Prostate gland (tissue), 2 donors: ENCODE results near the gene CMTM4.

Experiments
- POLR2A ChIP-seq: fragments of 450-650 bp; IDR thresholded peaks from one replicate; pipeline ENCODE4 v1.6.1; 2016; ENCODE audit warnings: antibody characterized with exemption, mild to moderate bottlenecking
- TF ChIP-seq, protein P1 (sequence below), 4 experiments: fragments of 200-600 bp in 2 of 4; fragments of 450-650 bp in 2 of 4; sonication (generic) in 2 of 4; IDR thresholded peaks; 1 replicate in 3 of 4; 2 replicates in 1 of 4; pipeline ENCODE4 v1.5.1; 2016 to 2019; ENCODE audit warnings: antibody characterized with exemption in 4 of 4, mild to moderate bottlenecking in 2 of 4, moderate library complexity in 2 of 4

DNA sequence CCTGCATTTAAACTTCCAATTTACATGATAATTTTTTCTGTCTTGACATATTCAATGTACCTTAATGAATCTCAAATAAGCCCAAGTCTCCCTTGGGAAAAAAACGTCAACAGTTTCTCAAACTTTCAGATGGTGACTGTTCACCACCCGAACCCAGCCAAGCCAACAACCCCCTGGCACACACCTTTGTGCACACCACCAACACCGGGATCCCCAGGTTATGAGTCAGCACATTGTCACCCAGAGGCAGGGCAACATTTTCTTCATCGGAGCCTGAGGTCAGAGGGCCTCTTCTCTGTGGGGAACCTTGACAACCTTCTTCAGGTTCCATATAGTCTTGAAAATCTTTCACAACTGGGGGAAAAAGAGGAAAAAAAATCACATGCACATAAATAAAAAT, 39.3 kb upstream of the CMTM4 start:
- TF ChIP-seq, protein P1, sequence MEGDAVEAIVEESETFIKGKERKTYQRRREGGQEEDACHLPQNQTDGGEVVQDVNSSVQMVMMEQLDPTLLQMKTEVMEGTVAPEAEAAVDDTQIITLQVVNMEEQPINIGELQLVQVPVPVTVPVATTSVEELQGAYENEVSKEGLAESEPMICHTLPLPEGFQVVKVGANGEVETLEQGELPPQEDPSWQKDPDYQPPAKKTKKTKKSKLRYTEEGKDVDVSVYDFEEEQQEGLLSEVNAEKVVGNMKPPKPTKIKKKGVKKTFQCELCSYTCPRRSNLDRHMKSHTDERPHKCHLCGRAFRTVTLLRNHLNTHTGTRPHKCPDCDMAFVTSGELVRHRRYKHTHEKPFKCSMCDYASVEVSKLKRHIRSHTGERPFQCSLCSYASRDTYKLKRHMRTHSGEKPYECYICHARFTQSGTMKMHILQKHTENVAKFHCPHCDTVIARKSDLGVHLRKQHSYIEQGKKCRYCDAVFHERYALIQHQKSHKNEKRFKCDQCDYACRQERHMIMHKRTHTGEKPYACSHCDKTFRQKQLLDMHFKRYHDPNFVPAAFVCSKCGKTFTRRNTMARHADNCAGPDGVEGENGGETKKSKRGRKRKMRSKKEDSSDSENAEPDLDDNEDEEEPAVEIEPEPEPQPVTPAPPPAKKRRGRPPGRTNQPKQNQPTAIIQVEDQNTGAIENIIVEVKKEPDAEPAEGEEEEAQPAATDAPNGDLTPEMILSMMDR (IDR thresholded peaks at IDR 0.05), result no peak
- TF ChIP-seq POLR2A, result no peak
